Astrocyte (in vitro differentiated cells and primary cell): ENCODE data around the gene DDAH1.

ENCODE experiments used
- EZH2 ChIP-seq: IDR thresholded peaks from 2 replicates; pipeline ENCODE4 v1.6.1; 2012; ENCODE audit warnings: mild to moderate bottlenecking, low read length, inconsistent platforms; ENCODE audit not compliant: insufficient read depth
- TF ChIP-seq, protein P1 (sequence below): IDR thresholded peaks from 2 replicates; pipeline ENCODE4 v1.5.1; 2011; ENCODE audit warnings: low read depth, mild to moderate bottlenecking, inconsistent platforms, low read length, moderate library complexity; ENCODE audit not compliant: insufficient read depth

DNA sequence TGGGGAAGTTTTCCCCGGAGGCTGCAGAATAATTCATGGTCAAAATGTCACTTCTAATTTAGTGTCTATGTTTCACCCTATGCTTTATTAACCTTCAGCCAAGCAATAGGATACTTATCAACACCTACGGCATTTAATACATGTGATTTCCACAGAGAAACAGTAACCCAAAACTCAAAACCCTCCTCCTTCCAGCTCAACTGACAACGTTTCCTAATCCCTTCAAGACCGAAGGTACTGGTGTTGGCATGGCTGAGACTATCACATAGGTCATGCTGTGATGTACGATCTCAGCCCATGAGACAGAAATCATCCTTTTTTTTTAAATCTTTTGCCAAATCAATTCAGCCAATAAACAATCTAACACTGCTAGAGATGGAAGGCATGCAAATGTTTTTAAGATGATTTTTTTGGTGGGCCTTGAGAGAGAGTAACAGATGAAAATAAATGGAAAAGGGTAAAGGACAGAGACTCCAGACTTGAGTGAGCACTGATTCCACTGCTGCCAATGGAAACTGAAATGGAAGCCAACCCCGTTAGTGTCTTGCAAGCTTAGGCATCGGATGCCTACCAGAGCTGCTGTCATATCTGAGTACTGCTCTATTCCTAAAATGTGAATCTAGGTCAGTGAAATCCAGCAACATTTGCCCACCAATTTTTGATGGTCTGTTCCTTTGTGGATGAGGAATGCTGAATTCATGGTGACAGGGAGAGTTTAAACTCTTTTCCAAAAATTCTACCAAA lies 125.1 kb downstream of the DDAH1 start:
- TF ChIP-seq, protein P1, sequence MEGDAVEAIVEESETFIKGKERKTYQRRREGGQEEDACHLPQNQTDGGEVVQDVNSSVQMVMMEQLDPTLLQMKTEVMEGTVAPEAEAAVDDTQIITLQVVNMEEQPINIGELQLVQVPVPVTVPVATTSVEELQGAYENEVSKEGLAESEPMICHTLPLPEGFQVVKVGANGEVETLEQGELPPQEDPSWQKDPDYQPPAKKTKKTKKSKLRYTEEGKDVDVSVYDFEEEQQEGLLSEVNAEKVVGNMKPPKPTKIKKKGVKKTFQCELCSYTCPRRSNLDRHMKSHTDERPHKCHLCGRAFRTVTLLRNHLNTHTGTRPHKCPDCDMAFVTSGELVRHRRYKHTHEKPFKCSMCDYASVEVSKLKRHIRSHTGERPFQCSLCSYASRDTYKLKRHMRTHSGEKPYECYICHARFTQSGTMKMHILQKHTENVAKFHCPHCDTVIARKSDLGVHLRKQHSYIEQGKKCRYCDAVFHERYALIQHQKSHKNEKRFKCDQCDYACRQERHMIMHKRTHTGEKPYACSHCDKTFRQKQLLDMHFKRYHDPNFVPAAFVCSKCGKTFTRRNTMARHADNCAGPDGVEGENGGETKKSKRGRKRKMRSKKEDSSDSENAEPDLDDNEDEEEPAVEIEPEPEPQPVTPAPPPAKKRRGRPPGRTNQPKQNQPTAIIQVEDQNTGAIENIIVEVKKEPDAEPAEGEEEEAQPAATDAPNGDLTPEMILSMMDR, result no peak
- no peak for TF ChIP-seq EZH2
